Neuronal stem cell (in vitro differentiated cells): ENCODE measurements around the gene AOAH.
"Not testable (repeated sequence)": the region's sequence is repeated elsewhere in the genome, so short reads cannot be mapped to it uniquely, and the experiment has no call there.

Experiments used
- DNase-seq: peaks from one replicate; pipeline ENCODE4 v3.0.0-alpha.2; 2013; ENCODE audit warnings: low spot score
- H2AFZ ChIP-seq: one replicate; pipeline ENCODE4 v1.6.1; 2013; ENCODE audit warnings: mild to moderate bottlenecking, low read length, inconsistent platforms
- H2AK5ac ChIP-seq: 2 replicates; pipeline ENCODE4 v1.6.1; 2013; ENCODE audit warnings: low read depth, mild to moderate bottlenecking, inconsistent platforms, low read length, moderate library complexity, mixed read lengths
- H2BK120ac ChIP-seq: 2 replicates; pipeline ENCODE4 v1.6.1; 2013; ENCODE audit warnings: low read depth, mild to moderate bottlenecking, inconsistent platforms, low read length, moderate library complexity, mixed read lengths
- H2BK12ac ChIP-seq: one replicate; pipeline ENCODE4 v1.6.1; 2013; ENCODE audit warnings: low read length, inconsistent platforms
- H2BK15ac ChIP-seq: 2 replicates; pipeline ENCODE4 v1.6.1; 2013; ENCODE audit warnings: mild to moderate bottlenecking, low read length, inconsistent platforms, mixed read lengths
- H2BK5ac ChIP-seq: one replicate; pipeline ENCODE4 v1.6.1; 2013; ENCODE audit warnings: inconsistent platforms, mild to moderate bottlenecking, low read length, moderate library complexity
- H3K14ac ChIP-seq: one replicate; pipeline ENCODE4 v1.6.1; 2013; ENCODE audit warnings: low read length, inconsistent platforms
- H3K18ac ChIP-seq: 2 replicates; pipeline ENCODE4 v1.6.1; 2013; ENCODE audit warnings: low read length, inconsistent platforms
- H3K23ac ChIP-seq: 2 replicates; pipeline ENCODE4 v1.6.1; 2013; ENCODE audit warnings: low read depth, mild to moderate bottlenecking, mixed read lengths, low read length, inconsistent platforms; ENCODE audit not compliant: poor library complexity
- H3K27ac ChIP-seq: replicated peaks from 3 replicates; pipeline ENCODE4 v1.5.1; 2013; ENCODE audit warnings: low read length, inconsistent platforms
- H3K27me3 ChIP-seq, 3 experiments: 2 replicates each; pipeline ENCODE4 v1.6.1; 2013; ENCODE audit warnings: low read length in 3 of 3, mild to moderate bottlenecking in 2 of 3, inconsistent platforms in 1 of 3, low read depth in 1 of 3, mixed read lengths in 1 of 3, moderate library complexity in 1 of 3; ENCODE audit not compliant: control insufficient read depth in 3 of 3, insufficient read depth in 3 of 3
- H3K36me3 ChIP-seq, 2 donors: replicated peaks in 1 of 2; 2 replicates each; pipeline ENCODE4 v1.6.1; 2013; ENCODE audit warnings: low read length in 2 of 2; ENCODE audit not compliant: control insufficient read depth in 2 of 2, insufficient read depth in 2 of 2
- H3K4ac ChIP-seq: 2 replicates; pipeline ENCODE4 v1.6.1; 2013; ENCODE audit warnings: inconsistent platforms, mild to moderate bottlenecking, low read length, moderate library complexity
- H3K4me1 ChIP-seq, 2 donors: 1 replicate in 1 of 2; 2 replicates in 1 of 2; pipeline ENCODE4 v1.6.1; 2013; ENCODE audit warnings: low read length in 2 of 2, low read depth in 1 of 2; ENCODE audit not compliant: control insufficient read depth in 2 of 2, insufficient read depth in 1 of 2
- H3K4me2 ChIP-seq: one replicate; pipeline ENCODE4 v1.6.1; 2013; ENCODE audit warnings: mild to moderate bottlenecking, low read length, inconsistent platforms; ENCODE audit not compliant: insufficient read depth, poor library complexity, severe bottlenecking
- H3K4me3 ChIP-seq, 2 donors: 2 replicates each; pipeline ENCODE4 v1.5.1; 2013; ENCODE audit warnings: low read length in 2 of 2, mild to moderate bottlenecking in 2 of 2, inconsistent platforms in 1 of 2, moderate library complexity in 1 of 2
- H3K79me1 ChIP-seq: one replicate; pipeline ENCODE4 v1.6.1; 2013; ENCODE audit warnings: low read depth, mild to moderate bottlenecking, inconsistent platforms, low read length, moderate library complexity
- H3K9ac ChIP-seq: one replicate; pipeline ENCODE4 v1.6.1; 2013; ENCODE audit warnings: mild to moderate bottlenecking, low read depth, low read length, inconsistent platforms; ENCODE audit not compliant: poor library complexity
- H3K9me3 ChIP-seq, 2 donors: replicated peaks in 1 of 2; 2 replicates each; pipeline versions ENCODE3 to v1.6.1; 2013; ENCODE audit warnings: low read length in 2 of 2, mild to moderate bottlenecking in 2 of 2, inconsistent platforms in 1 of 2, low read depth in 1 of 2, mixed read lengths in 1 of 2, moderate library complexity in 1 of 2; ENCODE audit not compliant: control insufficient read depth in 2 of 2, insufficient read depth in 1 of 2
- H4K8ac ChIP-seq: one replicate; pipeline ENCODE4 v1.6.1; 2013; ENCODE audit warnings: low read depth, mild to moderate bottlenecking, inconsistent platforms, low read length, moderate library complexity
- H4K91ac ChIP-seq: one replicate; pipeline ENCODE4 v1.6.1; 2013; ENCODE audit warnings: low read length, low read depth, mild to moderate bottlenecking, inconsistent platforms; ENCODE audit not compliant: poor library complexity
- WGBS, 2 donors: extraction: QIAGEN DNeasy Blood & Tissue Kit; methylation state at CpG; one replicate each; pipeline ENCODE4 v1.1.7; 2013; ENCODE audit warnings: missing lambda C conversion rate in 2 of 2, mixed read lengths in 1 of 2; ENCODE audit not compliant: insufficient read length in 2 of 2, insufficient replicate concordance in 1 of 2; ENCODE audit errors: extremely low coverage in 2 of 2; 5-methylcytosine and 5-hydroxymethylcytosine counted together

Gene AOAH

GRCh38 chr7:36717586-36717985 is 6.7 kb downstream of the AOAH start:
- no peaks in the 10 kb centered on the region for H3K9me3 ChIP-seq
- H2BK120ac ChIP-seq = no peak overlapping the region
- no peak overlapping the region for H3K23ac ChIP-seq
- H4K8ac ChIP-seq = no peak overlapping the region
- no peak overlapping the region for H4K91ac ChIP-seq
- H3K36me3 ChIP-seq = no peaks in the 10 kb centered on the region
- no peak overlapping the region for H2BK5ac ChIP-seq
- no peak overlapping the region for H3K27ac ChIP-seq
- DNase-seq = no peak
- H3K4me2 ChIP-seq = no peak overlapping the region
- H3K18ac ChIP-seq = no peak overlapping the region
- H3K27me3 ChIP-seq = no peaks in the 10 kb centered on the region
- no peak overlapping the region for H3K9ac ChIP-seq
- no peak overlapping the region for H2AFZ ChIP-seq
- no peak overlapping the region for H3K4ac ChIP-seq
- no peak overlapping the region for H2BK12ac ChIP-seq
- H3K79me1 ChIP-seq = no peaks in the 10 kb centered on the region
- H3K4me1 ChIP-seq = no peaks in the 10 kb centered on the region
- no peak overlapping the region for H2AK5ac ChIP-seq
- H2BK15ac ChIP-seq = no peak overlapping the region
- no peak overlapping the region for H3K4me3 ChIP-seq
- WGBS, 2 donors = no CpG with 5 or more reads among the region's 3 CpGs
- no peak overlapping the region for H3K14ac ChIP-seq

DNA sequence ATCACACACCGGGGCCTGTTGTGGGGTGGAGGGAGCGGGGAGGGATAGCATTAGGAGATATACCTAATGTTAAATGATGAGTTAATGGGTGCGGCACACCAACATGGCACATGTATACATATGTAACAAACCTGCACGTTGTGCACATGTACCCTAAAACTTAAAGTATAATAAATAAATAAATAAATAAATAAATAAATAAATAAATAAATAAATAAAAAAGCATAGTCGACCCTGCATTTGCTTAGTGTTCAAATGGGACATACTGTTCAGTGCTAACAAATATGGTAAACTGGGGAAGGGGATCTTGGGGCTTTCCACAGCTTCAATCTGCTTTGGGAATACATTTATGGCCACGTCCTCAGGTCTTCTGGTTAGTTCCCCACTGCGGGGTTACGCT is 7.5 kb downstream of the AOAH start:
- no CpG with 5 or more reads among the region's 8 CpGs for WGBS, 2 donors
- not testable (repeated sequence) for H3K18ac ChIP-seq, H2BK5ac ChIP-seq, H2BK12ac ChIP-seq, H4K8ac ChIP-seq, H3K4me3 ChIP-seq, H3K23ac ChIP-seq, H2BK15ac ChIP-seq, H2AFZ ChIP-seq, H3K79me1 ChIP-seq, H3K27ac ChIP-seq, H3K9ac ChIP-seq, H2BK120ac ChIP-seq, DNase-seq, H2AK5ac ChIP-seq, H3K4me1 ChIP-seq, H3K4ac ChIP-seq, H3K9me3 ChIP-seq, H3K4me2 ChIP-seq, H3K36me3 ChIP-seq, H3K27me3 ChIP-seq, H3K14ac ChIP-seq, H4K91ac ChIP-seq

GRCh38 chr7:36712015-36712414 is 12.3 kb downstream of the AOAH start:
- Histone ChIP-seq H2BK120ac (no peak overlapping the region), H3K4me1 (no peaks in the 10 kb centered on the region), H3K36me3 (no peaks in the 10 kb centered on the region), H3K4ac (no peak overlapping the region), H2BK15ac (no peak overlapping the region), H3K27me3 (no peaks in the 10 kb centered on the region), H2AFZ (no peak overlapping the region), H3K9me3 (no peaks in the 10 kb centered on the region), H3K18ac (no peak overlapping the region), H3K4me3 (no peak overlapping the region), H3K23ac (no peak overlapping the region), H3K9ac (no peak overlapping the region), H3K4me2 (no peak overlapping the region), H4K8ac (no peak overlapping the region), H4K91ac (no peak overlapping the region), H2BK12ac (no peak overlapping the region), H3K27ac (no peak overlapping the region), H3K79me1 (no peaks in the 10 kb centered on the region), H3K14ac (no peak overlapping the region), H2BK5ac (no peak overlapping the region), H2AK5ac (no peak overlapping the region)
- WGBS, 2 donors = no CpG with 5 or more reads among the region's 5 CpGs
- no peak for DNase-seq

DNA sequence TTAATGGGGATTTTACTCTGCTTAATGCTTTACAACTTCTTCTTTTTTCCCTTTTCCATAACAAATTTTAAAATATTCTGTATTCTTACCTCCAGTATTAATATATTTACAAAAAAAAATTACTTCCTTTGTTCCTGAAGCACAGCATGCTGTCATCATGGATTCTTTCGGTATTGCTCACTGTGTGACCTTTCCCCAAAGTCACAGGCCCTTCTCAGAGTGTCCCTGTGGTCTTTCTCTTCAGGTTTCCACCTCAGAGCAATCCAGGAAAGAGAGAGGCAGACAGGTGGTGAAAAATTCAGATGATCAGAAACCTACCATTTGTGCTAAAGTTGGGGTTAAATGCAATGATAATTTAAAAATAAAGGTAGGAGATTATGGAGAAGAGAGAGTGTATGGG is 13.0 kb downstream of the AOAH start:
- no peak overlapping the region for H4K91ac ChIP-seq
- H2BK5ac ChIP-seq = no peak overlapping the region
- no peak for DNase-seq
- no peak overlapping the region for H3K14ac ChIP-seq
- no peak overlapping the region for H3K4me2 ChIP-seq
- no peaks in the 10 kb centered on the region for H3K9me3 ChIP-seq
- H3K4me1 ChIP-seq = no peaks in the 10 kb centered on the region
- H3K27me3 ChIP-seq = no peaks in the 10 kb centered on the region
- H3K36me3 ChIP-seq = no peaks in the 10 kb centered on the region
- H3K18ac ChIP-seq = no peak overlapping the region
- no peak overlapping the region for H2AK5ac ChIP-seq
- no peak overlapping the region for H2AFZ ChIP-seq
- H2BK12ac ChIP-seq = no peak overlapping the region
- H3K4ac ChIP-seq = no peak overlapping the region
- H3K27ac ChIP-seq = no peak overlapping the region
- H3K79me1 ChIP-seq = no peaks in the 10 kb centered on the region
- no peak overlapping the region for H3K23ac ChIP-seq
- no peak overlapping the region for H4K8ac ChIP-seq
- H3K4me3 ChIP-seq = no peak overlapping the region
- H3K9ac ChIP-seq = no peak overlapping the region
- H2BK120ac ChIP-seq = no peak overlapping the region
- H2BK15ac ChIP-seq = no peak overlapping the region
- WGBS, 2 donors = no CpG with 5 or more reads among the region's 1 CpG
